HepG2 (cell line): ENCODE results near the gene SLC35F6. TPM values are rescaled to one million over a fixed set of nuclear protein-coding genes. Genes with fewer than 3 reads are reported as not detected.
"Not testable (repeated sequence)": the region's sequence is repeated elsewhere in the genome, so short reads cannot be mapped to it uniquely, and the experiment has no call there.

Source experiments
- ATAC-seq: fragments of 200-7000 bp; cut with Tn5 transposase; 3 replicates; pipeline ENCODE4 v1.9.1; 2020; ENCODE audit warnings: mild to moderate bottlenecking, moderate library complexity
- BruUV-seq: library from RNA; stranded (reverse); fragments of 400-500 nt; replicated peaks from 2 replicates; lab custom pipeline; 2021; lab: Mats Ljungman, UMichigan
- CTCF ChIA-PET: fragments of 300-600 bp; formaldehyde crosslinking; extraction: SDS; loops from one replicate; lab custom pipeline; 2021; ENCODE audit warnings: low total read pairs, inconsistent platforms, low intra/inter-chr PET ratio; lab: Yijun Ruan, JAX
- POLR2A ChIA-PET: fragments of 350-600 bp; sonication (Branson Sonifier 250); formaldehyde crosslinking; loops from one replicate; lab custom pipeline; 2020; ENCODE audit warnings: antibody characterized with exemption, inconsistent platforms; lab: Yijun Ruan, JAX
- DNase-seq: peaks from one replicate; pipeline ENCODE4 v3.0.0-alpha.2; 2015; ENCODE audit warnings: low spot score
- FAIRE-seq: peaks from 3 replicates; lab custom pipeline; 2011; peaks lifted over from hg19 to GRCh38; lab: Jason Lieb, UNC
- H2AFZ ChIP-seq: one replicate; pipeline ENCODE4 v1.6.1; 2011; ENCODE audit warnings: low read length, inconsistent platforms
- H3K27ac ChIP-seq: fragments of 300-600 bp; 3 replicates; pipeline ENCODE4 v1.8.0; 2011; ENCODE audit warnings: mixed run types, mild to moderate bottlenecking, mixed read lengths, low read length, inconsistent platforms; ENCODE audit not compliant: insufficient read depth; ENCODE audit errors: extremely low read length
- H3K27me3 ChIP-seq, 2 experiments: fragments of 200-600 bp in 1 of 2; 2 replicates in 1 of 2; 3 replicates in 1 of 2; pipeline versions ENCODE4 v1.6.0 to v1.8.0; 2011; ENCODE audit warnings: low read length in 2 of 2, mild to moderate bottlenecking in 2 of 2, moderate library complexity in 2 of 2, inconsistent platforms in 1 of 2; ENCODE audit not compliant: insufficient read depth in 2 of 2, control insufficient read depth in 1 of 2
- H3K36me3 ChIP-seq, 2 experiments: fragments of 200-600 bp in 1 of 2; replicated peaks in 1 of 2; 2 replicates in 1 of 2; 3 replicates in 1 of 2; pipeline versions ENCODE4 v1.5.1 to v1.8.0; 2011; ENCODE audit warnings: low read length in 2 of 2, inconsistent platforms in 1 of 2; ENCODE audit not compliant: insufficient read depth in 2 of 2, control insufficient read depth in 1 of 2
- H3K4me1 ChIP-seq: 2 replicates; pipeline ENCODE4 v1.5.1; 2012; ENCODE audit warnings: low read length, inconsistent platforms; ENCODE audit not compliant: insufficient read depth
- H3K4me2 ChIP-seq: 2 replicates; pipeline ENCODE4 v1.6.0; 2011; ENCODE audit warnings: low read depth, low read length, inconsistent platforms
- H3K4me3 ChIP-seq, 3 experiments: fragments of 200-600 bp in 1 of 3; sonication (generic), shearing (Covaris generic) in 1 of 3; replicated peaks in 1 of 3; 2 replicates each; pipeline ENCODE4 v1.5.1; 2011 to 2016; ENCODE audit warnings: low read length in 3 of 3, inconsistent platforms in 2 of 3, low read depth in 2 of 3, mild to moderate bottlenecking in 2 of 3, control low read depth in 1 of 3, mixed read lengths in 1 of 3; ENCODE audit not compliant: insufficient read depth in 1 of 3
- H3K79me2 ChIP-seq: one replicate; pipeline ENCODE4 v1.6.1; 2011; ENCODE audit warnings: low read length, inconsistent platforms; ENCODE audit not compliant: insufficient read depth
- H3K9ac ChIP-seq: 2 replicates; pipeline ENCODE4 v1.6.0; 2011; ENCODE audit warnings: mild to moderate bottlenecking, low read depth, low read length, inconsistent platforms; ENCODE audit not compliant: insufficient read depth
- H3K9me3 ChIP-seq: 2 replicates; pipeline ENCODE4 v1.5.1; 2012; ENCODE audit warnings: mild to moderate bottlenecking, low read length
- H4K20me1 ChIP-seq: 2 replicates; pipeline ENCODE4 v1.6.0; 2011; ENCODE audit warnings: inconsistent platforms, mild to moderate bottlenecking, low read length, moderate library complexity; ENCODE audit not compliant: insufficient read depth
- ETV5 ChIP-seq: IDR thresholded peaks from 2 replicates; pipeline ENCODE4 v1.6.1; 2018; ENCODE audit warnings: missing biosample characterization, missing genetic modification reagents, inconsistent platforms, borderline replicate concordance
- FOSL2 ChIP-seq: sonication (generic); formaldehyde crosslinking; IDR thresholded peaks from 2 replicates; pipeline ENCODE4 v1.4.0; 2020; ENCODE audit warnings: missing genetic modification reagents
- FOXA3 ChIP-seq: IDR thresholded peaks from 2 replicates; pipeline ENCODE4 v1.6.1; 2016; ENCODE audit warnings: missing genetic modification reagents, missing compliant biosample characterization
- GATAD2A ChIP-seq: IDR thresholded peaks from 2 replicates; pipeline ENCODE4 v1.6.1; 2016
- HDAC2 ChIP-seq: sonication (generic); formaldehyde crosslinking; IDR thresholded peaks from 2 replicates; pipeline ENCODE4 v1.4.0; 2020; ENCODE audit warnings: missing genetic modification reagents
- LCORL ChIP-seq, 2 experiments: fragments of 450-650 bp in 1 of 2; sonication (generic) in 1 of 2; formaldehyde crosslinking in 1 of 2; IDR thresholded peaks; 2 replicates each; pipeline versions ENCODE4 v1.5.0 to v1.6.1; 2017 to 2020; ENCODE audit warnings: antibody characterized with exemption in 1 of 2, missing genetic modification reagents in 1 of 2
- MIXL1 ChIP-seq: IDR thresholded peaks from 2 replicates; pipeline ENCODE4 v1.6.1; 2016
- NR2F6 ChIP-seq, 2 experiments: IDR thresholded peaks; 2 replicates each; pipeline ENCODE4 v1.6.1; 2016; ENCODE audit warnings: antibody characterized with exemption in 1 of 2, mild to moderate bottlenecking in 1 of 2
- PITX1 ChIP-seq: sonication (generic); formaldehyde crosslinking; IDR thresholded peaks from 2 replicates; pipeline ENCODE4 v1.5.1; 2020; ENCODE audit warnings: mild to moderate bottlenecking, missing genetic modification reagents
- SAP130 ChIP-seq: IDR thresholded peaks from 2 replicates; pipeline ENCODE4 v1.6.1; 2016; ENCODE audit warnings: low read depth
- SOX13 ChIP-seq, 3 experiments: fragments of 450-650 bp in 1 of 3; sonication (generic) in 1 of 3; formaldehyde crosslinking in 1 of 3; IDR thresholded peaks in 2 of 3; conservative IDR thresholded peaks in 1 of 3; 2 replicates each; pipeline versions ENCODE4 v1.5.0 to v1.6.1; 2016 to 2020; ENCODE audit warnings: antibody characterized with exemption in 1 of 3, mild to moderate bottlenecking in 1 of 3, missing compliant biosample characterization in 1 of 3, missing genetic modification reagents in 1 of 3, moderate library complexity in 1 of 3
- SOX5 ChIP-seq: IDR thresholded peaks from 2 replicates; pipeline ENCODE4 v1.6.1; 2016; ENCODE audit warnings: borderline replicate concordance
- SOX6 ChIP-seq, 2 experiments: fragments of 450-650 bp in 1 of 2; sonication (generic) in 1 of 2; formaldehyde crosslinking in 1 of 2; IDR thresholded peaks; 2 replicates each; pipeline versions ENCODE4 v1.4.0 to v1.6.1; 2017 to 2020; ENCODE audit warnings: antibody characterized with exemption in 1 of 2, mild to moderate bottlenecking in 1 of 2, missing genetic modification reagents in 1 of 2
- ZNF605 ChIP-seq: sonication (generic); formaldehyde crosslinking; IDR thresholded peaks from 2 replicates; pipeline ENCODE4 v1.8.0; 2022; ENCODE audit warnings: mild to moderate bottlenecking, missing genetic modification reagents
- ZNF652 ChIP-seq: IDR thresholded peaks from 2 replicates; pipeline ENCODE4 v1.6.1; 2016; ENCODE audit warnings: low read depth, borderline replicate concordance
- ZNF792 ChIP-seq: IDR thresholded peaks from 2 replicates; pipeline ENCODE4 v1.6.1; 2016
- WGBS: methylation state at CpG from one replicate; pipeline ENCODE4 v1.1.6; 2017; ENCODE audit warnings: low lambda C conversion rate; 5-methylcytosine and 5-hydroxymethylcytosine counted together
- in situ Hi-C: cut with HindIII; loops from 2 replicates; pipeline ENCODE4 v1.10.0; 2017; ENCODE audit warnings: low pct_unique_long_range_greater_than_20kb; ENCODE audit not compliant: extremely low pct_ligation_motif_present
- intact Hi-C: fragments of 100-400 bp; cut with micrococcal nuclease; formaldehyde crosslinking; loops from one replicate; pipeline ENCODE4 v1.10.0; 2022; ENCODE audit not compliant: unreplicated experiment
- polyA plus RNA-seq, 8 experiments: library from polyadenylated mRNA; depleted of rRNA in 3 of 8; stranded (reverse) in 7 of 8; unstranded in 1 of 8; fragments of >200 nt; fragmentation: Illumina TruSeq in 4 of 8; extraction: Trizol in 4 of 8; gene quantifications; 2 replicates each; pipeline versions ENCODE4 v1.2.1 to v1.2.3, GENCODE V29; 2011 to 2016; ENCODE audit warnings: low read depth in 4 of 8, missing spikeins in 1 of 8, mixed read lengths in 1 of 8; ENCODE audit not compliant: insufficient read depth in 1 of 8
- total RNA-seq, 5 experiments: library from RNA; depleted of rRNA; stranded (reverse); fragments of >200 nt; fragmentation: Illumina TruSeq; extraction: Trizol; gene quantifications; 2 replicates each; pipeline ENCODE4 v1.2.3, GENCODE V29; 2016; ENCODE audit warnings: low read depth in 1 of 5
- TF ChIP-seq, protein P1 (sequence below): IDR thresholded peaks from 2 replicates; pipeline ENCODE4 v1.4.0; 2020; ENCODE audit warnings: mild to moderate bottlenecking, missing genetic modification reagents

The SLC35F6 gene
- total and polyA plus RNA-seq, 2 of the 13 experiments (the other 11 are each of a cell fraction or from before 2014, with no cell fraction given), result 15.2 to 21.2 TPM

DNA sequence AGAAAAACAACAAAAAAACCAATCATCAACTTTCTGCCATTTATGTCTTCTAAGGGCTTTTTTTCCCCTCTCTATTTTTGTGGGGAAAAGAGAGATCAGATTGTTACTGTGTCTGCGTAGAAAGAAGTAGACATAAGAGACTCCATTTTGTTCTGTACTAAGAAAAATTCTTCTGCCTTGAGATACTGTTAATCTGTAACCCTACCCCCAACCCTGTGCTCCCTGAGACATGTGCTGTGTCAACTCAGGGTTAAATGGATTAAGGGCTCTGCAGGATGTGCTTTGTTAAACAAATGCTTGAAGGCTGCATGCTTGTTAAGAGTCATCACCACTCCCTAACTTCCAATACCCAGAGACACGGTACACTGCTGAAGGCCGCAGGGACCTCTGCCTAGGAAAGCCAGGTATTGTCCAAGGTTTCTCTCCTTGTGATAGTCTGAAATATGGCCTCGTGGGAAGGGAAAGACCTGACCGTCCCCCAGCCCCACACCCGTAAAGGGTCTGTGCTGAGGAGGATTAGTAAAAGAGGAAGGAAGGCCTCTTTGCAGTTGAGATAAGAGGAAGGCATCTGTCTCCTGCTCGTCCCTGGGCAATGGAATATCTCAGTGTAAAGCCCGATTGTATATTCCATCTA is 14.2 kb upstream of the SLC35F6 start:
- H3K9me3 ChIP-seq; intact Hi-C loops; H3K27ac ChIP-seq; BruUV-seq; ATAC-seq; CTCF ChIA-PET; H3K36me3 ChIP-seq; FAIRE-seq; POLR2A ChIA-PET; H3K27me3 ChIP-seq; H3K79me2 ChIP-seq; H3K9ac ChIP-seq; in situ Hi-C loops; H2AFZ ChIP-seq; H4K20me1 ChIP-seq; TF ChIP-seq SOX13, SOX6, LCORL, NR2F6 (IDR thresholded peaks at IDR 0.05): not testable (repeated sequence)
- H3K4me3 ChIP-seq, result peak overlapping the region in 1 of 3 experiments; percentile 19; a peak in 1 of 6 replicates
- TF ChIP-seq ZNF792 (0 out of 2 replicates have a peak, but pooled peaks have one; percentile 22), SOX13 (CRISPR knock-in tag; conservative IDR thresholded peaks at IDR 0.05 in 1 of 2, IDR thresholded peaks at IDR 0.05 in 1 of 2) (peak in 1 of 2 experiments; percentile 59; a peak in 1 of 4 replicates), GATAD2A (CRISPR knock-in tag) (peak; percentile 70), SOX5 (CRISPR knock-in tag) (peak; percentile 57; the same call in 1 of the 2 replicates), MIXL1 (CRISPR knock-in tag) (peak; percentile 58; the same call in 1 of the 2 replicates), FOSL2 (peak; percentile 45), SOX6 (CRISPR knock-in tag; IDR thresholded peaks at IDR 0.05) (peak; percentile 22; the same call in 1 of the 2 replicates), ZNF652 (CRISPR knock-in tag) (peak; percentile 91), HDAC2 (CRISPR knock-in tag) (0 out of 2 replicates have a peak, but pooled peaks have one; percentile 22), ETV5 (CRISPR knock-in tag) (peak; percentile 39; the same call in 1 of the 2 replicates), LCORL (CRISPR knock-in tag; IDR thresholded peaks at IDR 0.05) (0 out of 2 replicates have a peak, but pooled peaks have one; percentile 22), FOXA3 (CRISPR knock-in tag) (peak; percentile 29; the same call in 1 of the 2 replicates), ZNF605 (0 out of 2 replicates have a peak, but pooled peaks have one; percentile 21), NR2F6 (CRISPR knock-in tag; IDR thresholded peaks at IDR 0.05) (0 out of 2 replicates have a peak, but pooled peaks have one; percentile 14), PITX1 (peak; percentile 75), SAP130 (peak; percentile 47)
- TF ChIP-seq, protein P1, sequence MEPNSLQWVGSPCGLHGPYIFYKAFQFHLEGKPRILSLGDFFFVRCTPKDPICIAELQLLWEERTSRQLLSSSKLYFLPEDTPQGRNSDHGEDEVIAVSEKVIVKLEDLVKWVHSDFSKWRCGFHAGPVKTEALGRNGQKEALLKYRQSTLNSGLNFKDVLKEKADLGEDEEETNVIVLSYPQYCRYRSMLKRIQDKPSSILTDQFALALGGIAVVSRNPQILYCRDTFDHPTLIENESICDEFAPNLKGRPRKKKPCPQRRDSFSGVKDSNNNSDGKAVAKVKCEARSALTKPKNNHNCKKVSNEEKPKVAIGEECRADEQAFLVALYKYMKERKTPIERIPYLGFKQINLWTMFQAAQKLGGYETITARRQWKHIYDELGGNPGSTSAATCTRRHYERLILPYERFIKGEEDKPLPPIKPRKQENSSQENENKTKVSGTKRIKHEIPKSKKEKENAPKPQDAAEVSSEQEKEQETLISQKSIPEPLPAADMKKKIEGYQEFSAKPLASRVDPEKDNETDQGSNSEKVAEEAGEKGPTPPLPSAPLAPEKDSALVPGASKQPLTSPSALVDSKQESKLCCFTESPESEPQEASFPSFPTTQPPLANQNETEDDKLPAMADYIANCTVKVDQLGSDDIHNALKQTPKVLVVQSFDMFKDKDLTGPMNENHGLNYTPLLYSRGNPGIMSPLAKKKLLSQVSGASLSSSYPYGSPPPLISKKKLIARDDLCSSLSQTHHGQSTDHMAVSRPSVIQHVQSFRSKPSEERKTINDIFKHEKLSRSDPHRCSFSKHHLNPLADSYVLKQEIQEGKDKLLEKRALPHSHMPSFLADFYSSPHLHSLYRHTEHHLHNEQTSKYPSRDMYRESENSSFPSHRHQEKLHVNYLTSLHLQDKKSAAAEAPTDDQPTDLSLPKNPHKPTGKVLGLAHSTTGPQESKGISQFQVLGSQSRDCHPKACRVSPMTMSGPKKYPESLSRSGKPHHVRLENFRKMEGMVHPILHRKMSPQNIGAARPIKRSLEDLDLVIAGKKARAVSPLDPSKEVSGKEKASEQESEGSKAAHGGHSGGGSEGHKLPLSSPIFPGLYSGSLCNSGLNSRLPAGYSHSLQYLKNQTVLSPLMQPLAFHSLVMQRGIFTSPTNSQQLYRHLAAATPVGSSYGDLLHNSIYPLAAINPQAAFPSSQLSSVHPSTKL (CRISPR knock-in tag), result peak; percentile 47
- H3K4me2 ChIP-seq, result peak overlapping the region; percentile 51
- 9% methylated on average over 8 of the region's 8 CpGs for WGBS
- peak; percentile 45 for DNase-seq
- peaks cover 26% of the 10 kb centered on the region for H3K4me1 ChIP-seq
